WTC11 (cell line): ENCODE data around the gene PTCH1. TPM values are rescaled to one million over a fixed set of nuclear protein-coding genes. Genes with fewer than 3 reads are reported as not detected.
A peak's percentile ranks its signal among the peaks of the same experiment; 100 is the strongest.

ENCODE experiments used
- ATAC-seq: fragments of 200-7000 bp; cut with Tn5 transposase; 2 replicates; pipeline ENCODE4 v1.10.0; 2021; ENCODE audit warnings: mild to moderate bottlenecking, moderate library complexity
- Bru-seq: library from RNA; stranded (reverse); fragments of 400-500 nt; gene quantifications from one replicate; lab custom pipeline; 2021; lab: Mats Ljungman, UMichigan
- CTCF ChIA-PET: fragments of 300-600 bp; sonication (Branson Sonifier 250); formaldehyde crosslinking; loops from one replicate; lab custom pipeline; 2021; ENCODE audit warnings: antibody characterized with exemption; lab: Charles Lee
- POLR2A ChIA-PET: fragments of 350-600 bp; sonication (Branson Sonifier 250); formaldehyde crosslinking; loops from one replicate; lab custom pipeline; 2021; ENCODE audit warnings: antibody characterized with exemption; lab: Charles Lee
- DNase-seq: peaks from one replicate; pipeline ENCODE4 v3.0.0; 2021; ENCODE audit warnings: low spot score
- H3K27ac Mint-ChIP-seq: 2 replicates; pipeline ENCODE4 v1.8.0; 2021; ENCODE audit warnings: mixed read lengths
- H3K27me3 Mint-ChIP-seq: 2 replicates; pipeline ENCODE4 v1.8.0; 2021; ENCODE audit warnings: low read depth, mild to moderate bottlenecking, moderate library complexity, mixed read lengths
- H3K36me3 Mint-ChIP-seq: 2 replicates; pipeline ENCODE4 v1.8.0; 2021; ENCODE audit warnings: mixed read lengths
- H3K4me1 Mint-ChIP-seq: 2 replicates; pipeline ENCODE4 v1.8.0; 2022; ENCODE audit warnings: mixed read lengths
- H3K4me3 Mint-ChIP-seq: 2 replicates; pipeline ENCODE4 v1.8.0; 2021; ENCODE audit warnings: mild to moderate bottlenecking, moderate library complexity, mixed read lengths
- H3K9me3 Mint-ChIP-seq: 2 replicates; pipeline ENCODE4 v1.8.0; 2021; ENCODE audit warnings: mixed read lengths
- ATF1 ChIP-seq: sonication (generic); formaldehyde crosslinking; IDR thresholded peaks from 2 replicates; pipeline ENCODE4 v1.8.1; 2023; ENCODE audit warnings: mild to moderate bottlenecking, moderate library complexity, missing genetic modification reagents
- IRF1 ChIP-seq: sonication (generic); formaldehyde crosslinking; IDR thresholded peaks from 2 replicates; pipeline ENCODE4 v1.8.0; 2023; ENCODE audit warnings: missing genetic modification reagents
- MXD4 ChIP-seq: fragments of 250-450 bp; sonication (Bioruptor Pico); IDR thresholded peaks from 2 replicates; pipeline ENCODE4 v1.8.0; 2021; ENCODE audit warnings: mild to moderate bottlenecking, moderate library complexity, borderline replicate concordance
- OVOL2 ChIP-seq: fragments of 250-450 bp; sonication (Bioruptor Pico); IDR thresholded peaks from 2 replicates; pipeline ENCODE4 v1.9.0; 2021; ENCODE audit warnings: mild to moderate bottlenecking, borderline replicate concordance
- SMAD3 ChIP-seq: sonication (generic); formaldehyde crosslinking; IDR thresholded peaks from 2 replicates; pipeline ENCODE4 v1.8.0; 2022; ENCODE audit warnings: missing genetic modification reagents, mild to moderate bottlenecking, borderline replicate concordance
- USF2 ChIP-seq: sonication (generic); formaldehyde crosslinking; IDR thresholded peaks from 2 replicates; pipeline ENCODE4 v1.8.1; 2023; ENCODE audit warnings: mild to moderate bottlenecking, missing genetic modification reagents, moderate library complexity
- ZNF317 ChIP-seq: sonication (generic); formaldehyde crosslinking; IDR thresholded peaks from 2 replicates; pipeline ENCODE4 v1.8.1; 2023; ENCODE audit warnings: low read depth, mild to moderate bottlenecking, moderate library complexity, missing genetic modification reagents, borderline replicate concordance
- ZNF423 ChIP-seq: fragments of 250-450 bp; sonication (Bioruptor Pico); IDR thresholded peaks from 2 replicates; pipeline ENCODE4 v2.1.2; 2022; ENCODE audit warnings: mild to moderate bottlenecking, moderate library complexity
- long read RNA-seq, 3 experiments: library from RNA in 1 of 3; library from capped mRNA in 1 of 3; library from polyadenylated mRNA in 1 of 3; unstranded in 2 of 3; stranded (forward) in 1 of 3; transcript quantifications; one replicate each; pipeline ENCODE4 v2.0.0, GENCODE V29; 2021
- total RNA-seq: library from RNA; stranded (reverse); gene quantifications from 3 replicates; pipeline ENCODE4 v1.2.3, GENCODE V29; 2021
- TF ChIP-seq, protein P1 (sequence below): sonication (generic); formaldehyde crosslinking; IDR thresholded peaks from 2 replicates; pipeline ENCODE4 v1.8.1; 2023; ENCODE audit warnings: mild to moderate bottlenecking, missing genetic modification reagents
- TF ChIP-seq, protein P2 (sequence below): sonication (generic); formaldehyde crosslinking; IDR thresholded peaks from 2 replicates; pipeline ENCODE4 v1.8.0; 2023; ENCODE audit warnings: missing genetic modification reagents, mild to moderate bottlenecking, borderline replicate concordance
- TF ChIP-seq, protein P3 (sequence below): sonication (generic); formaldehyde crosslinking; IDR thresholded peaks from 2 replicates; pipeline ENCODE4 v1.8.0; 2022; ENCODE audit warnings: mild to moderate bottlenecking, missing genetic modification reagents
- TF ChIP-seq, protein P4 (sequence below): sonication (generic); formaldehyde crosslinking; IDR thresholded peaks from 2 replicates; pipeline ENCODE4 v1.8.1; 2022; ENCODE audit warnings: mild to moderate bottlenecking, moderate library complexity, missing genetic modification reagents
- TF ChIP-seq, protein P5 (sequence below): sonication (generic); formaldehyde crosslinking; IDR thresholded peaks from 2 replicates; pipeline ENCODE4 v1.8.1; 2023; ENCODE audit warnings: mild to moderate bottlenecking, moderate library complexity, missing genetic modification reagents

PTCH1 gene
- total RNA-seq (27.9 to 38.0 TPM (median 30.9 TPM) in 3 replicates), Bru-seq, nascent RNA (percentile 78 among the genes with signal in this experiment)
- long read RNA-seq, experiment 1, full-length matches to known transcripts = 3 of 30 reads
- long read RNA-seq, experiment 1, partial matches to known transcripts = 5 of 30 reads
- long read RNA-seq, experiment 1, other reads (novel, unspliced or antisense) = 22 of 30 reads
- long read RNA-seq, experiment 2, full-length matches to known transcripts = 1 of 16 reads
- long read RNA-seq, experiment 2, partial matches to known transcripts = 0 of 16 reads
- long read RNA-seq, experiment 2, other reads (novel, unspliced or antisense) = 15 of 16 reads
- long read RNA-seq, experiment 3 = 0 reads

GRCh38 chr9:95516734-95517558, at the start of gene PTCH1:
Gene PTCH1, minus strand, starts transcription at chr9:95516971.
- POLR2A ChIA-PET = interaction anchor here (0.8 kb wide), 1 partner anchor 33 kb away, joined by 3 read pairs; no protein-coding TSS in a partner anchor
- CTCF ChIA-PET = interaction anchor here (1.4 kb wide), 1 partner anchor 219 kb away, joined by 5 read pairs; no protein-coding TSS in a partner anchor
- DNase-seq (peak; percentile 65), ATAC-seq (0 out of 2 replicates have a peak, but pooled peaks have one; percentile 2)
- H3K36me3 Mint-ChIP-seq = no peaks in the 10 kb centered on the region
- H3K27me3 Mint-ChIP-seq = peaks cover 88% of the 10 kb centered on the region
- no peaks in the 10 kb centered on the region for H3K9me3 Mint-ChIP-seq
- peak within 1 kb of the TSS; percentile 98 for H3K4me3 Mint-ChIP-seq
- TF ChIP-seq OVOL2 (CRISPR knock-in tag) (no peak), ATF1 (CRISPR knock-in tag) (no peak), ZNF317 (CRISPR knock-in tag) (no peak), IRF1 (CRISPR knock-in tag) (no peak), SMAD3 (CRISPR knock-in tag) (0 out of 2 replicates have a peak, but pooled peaks have one; percentile 15), USF2 (CRISPR knock-in tag) (peak; percentile 90), ZNF423 (no peak), MXD4 (no peak)
- TF ChIP-seq, protein P1, sequence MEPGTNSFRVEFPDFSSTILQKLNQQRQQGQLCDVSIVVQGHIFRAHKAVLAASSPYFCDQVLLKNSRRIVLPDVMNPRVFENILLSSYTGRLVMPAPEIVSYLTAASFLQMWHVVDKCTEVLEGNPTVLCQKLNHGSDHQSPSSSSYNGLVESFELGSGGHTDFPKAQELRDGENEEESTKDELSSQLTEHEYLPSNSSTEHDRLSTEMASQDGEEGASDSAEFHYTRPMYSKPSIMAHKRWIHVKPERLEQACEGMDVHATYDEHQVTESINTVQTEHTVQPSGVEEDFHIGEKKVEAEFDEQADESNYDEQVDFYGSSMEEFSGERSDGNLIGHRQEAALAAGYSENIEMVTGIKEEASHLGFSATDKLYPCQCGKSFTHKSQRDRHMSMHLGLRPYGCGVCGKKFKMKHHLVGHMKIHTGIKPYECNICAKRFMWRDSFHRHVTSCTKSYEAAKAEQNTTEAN = no peak
- TF ChIP-seq, protein P2, sequence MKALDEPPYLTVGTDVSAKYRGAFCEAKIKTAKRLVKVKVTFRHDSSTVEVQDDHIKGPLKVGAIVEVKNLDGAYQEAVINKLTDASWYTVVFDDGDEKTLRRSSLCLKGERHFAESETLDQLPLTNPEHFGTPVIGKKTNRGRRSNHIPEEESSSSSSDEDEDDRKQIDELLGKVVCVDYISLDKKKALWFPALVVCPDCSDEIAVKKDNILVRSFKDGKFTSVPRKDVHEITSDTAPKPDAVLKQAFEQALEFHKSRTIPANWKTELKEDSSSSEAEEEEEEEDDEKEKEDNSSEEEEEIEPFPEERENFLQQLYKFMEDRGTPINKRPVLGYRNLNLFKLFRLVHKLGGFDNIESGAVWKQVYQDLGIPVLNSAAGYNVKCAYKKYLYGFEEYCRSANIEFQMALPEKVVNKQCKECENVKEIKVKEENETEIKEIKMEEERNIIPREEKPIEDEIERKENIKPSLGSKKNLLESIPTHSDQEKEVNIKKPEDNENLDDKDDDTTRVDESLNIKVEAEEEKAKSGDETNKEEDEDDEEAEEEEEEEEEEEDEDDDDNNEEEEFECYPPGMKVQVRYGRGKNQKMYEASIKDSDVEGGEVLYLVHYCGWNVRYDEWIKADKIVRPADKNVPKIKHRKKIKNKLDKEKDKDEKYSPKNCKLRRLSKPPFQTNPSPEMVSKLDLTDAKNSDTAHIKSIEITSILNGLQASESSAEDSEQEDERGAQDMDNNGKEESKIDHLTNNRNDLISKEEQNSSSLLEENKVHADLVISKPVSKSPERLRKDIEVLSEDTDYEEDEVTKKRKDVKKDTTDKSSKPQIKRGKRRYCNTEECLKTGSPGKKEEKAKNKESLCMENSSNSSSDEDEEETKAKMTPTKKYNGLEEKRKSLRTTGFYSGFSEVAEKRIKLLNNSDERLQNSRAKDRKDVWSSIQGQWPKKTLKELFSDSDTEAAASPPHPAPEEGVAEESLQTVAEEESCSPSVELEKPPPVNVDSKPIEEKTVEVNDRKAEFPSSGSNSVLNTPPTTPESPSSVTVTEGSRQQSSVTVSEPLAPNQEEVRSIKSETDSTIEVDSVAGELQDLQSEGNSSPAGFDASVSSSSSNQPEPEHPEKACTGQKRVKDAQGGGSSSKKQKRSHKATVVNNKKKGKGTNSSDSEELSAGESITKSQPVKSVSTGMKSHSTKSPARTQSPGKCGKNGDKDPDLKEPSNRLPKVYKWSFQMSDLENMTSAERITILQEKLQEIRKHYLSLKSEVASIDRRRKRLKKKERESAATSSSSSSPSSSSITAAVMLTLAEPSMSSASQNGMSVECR = 0 out of 2 replicates have a peak, but pooled peaks have one; percentile 18
- TF ChIP-seq, protein P3, sequence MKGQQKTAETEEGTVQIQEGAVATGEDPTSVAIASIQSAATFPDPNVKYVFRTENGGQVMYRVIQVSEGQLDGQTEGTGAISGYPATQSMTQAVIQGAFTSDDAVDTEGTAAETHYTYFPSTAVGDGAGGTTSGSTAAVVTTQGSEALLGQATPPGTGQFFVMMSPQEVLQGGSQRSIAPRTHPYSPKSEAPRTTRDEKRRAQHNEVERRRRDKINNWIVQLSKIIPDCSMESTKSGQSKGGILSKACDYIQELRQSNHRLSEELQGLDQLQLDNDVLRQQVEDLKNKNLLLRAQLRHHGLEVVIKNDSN = peak; percentile 87
- TF ChIP-seq, protein P4, sequence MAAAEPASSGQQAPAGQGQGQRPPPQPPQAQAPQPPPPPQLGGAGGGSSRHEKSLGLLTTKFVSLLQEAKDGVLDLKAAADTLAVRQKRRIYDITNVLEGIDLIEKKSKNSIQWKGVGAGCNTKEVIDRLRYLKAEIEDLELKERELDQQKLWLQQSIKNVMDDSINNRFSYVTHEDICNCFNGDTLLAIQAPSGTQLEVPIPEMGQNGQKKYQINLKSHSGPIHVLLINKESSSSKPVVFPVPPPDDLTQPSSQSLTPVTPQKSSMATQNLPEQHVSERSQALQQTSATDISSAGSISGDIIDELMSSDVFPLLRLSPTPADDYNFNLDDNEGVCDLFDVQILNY = 0 out of 2 replicates have a peak, but pooled peaks have one; percentile 23
- TF ChIP-seq, protein P5, sequence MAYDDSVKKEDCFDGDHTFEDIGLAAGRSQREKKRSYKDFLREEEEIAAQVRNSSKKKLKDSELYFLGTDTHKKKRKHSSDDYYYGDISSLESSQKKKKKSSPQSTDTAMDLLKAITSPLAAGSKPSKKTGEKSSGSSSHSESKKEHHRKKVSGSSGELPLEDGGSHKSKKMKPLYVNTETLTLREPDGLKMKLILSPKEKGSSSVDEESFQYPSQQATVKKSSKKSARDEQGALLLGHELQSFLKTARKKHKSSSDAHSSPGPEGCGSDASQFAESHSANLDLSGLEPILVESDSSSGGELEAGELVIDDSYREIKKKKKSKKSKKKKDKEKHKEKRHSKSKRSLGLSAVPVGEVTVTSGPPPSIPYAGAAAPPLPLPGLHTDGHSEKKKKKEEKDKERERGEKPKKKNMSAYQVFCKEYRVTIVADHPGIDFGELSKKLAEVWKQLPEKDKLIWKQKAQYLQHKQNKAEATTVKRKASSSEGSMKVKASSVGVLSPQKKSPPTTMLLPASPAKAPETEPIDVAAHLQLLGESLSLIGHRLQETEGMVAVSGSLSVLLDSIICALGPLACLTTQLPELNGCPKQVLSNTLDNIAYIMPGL = 0 out of 2 replicates have a peak, but pooled peaks have one; percentile 37
- H3K27ac Mint-ChIP-seq = no peak within 1 kb of the TSS
- H3K4me1 Mint-ChIP-seq = peaks cover 48% of the 10 kb centered on the region
